Fibroblast of peridontal ligament (primary cell): ENCODE results near the gene MLX.
"Not testable (repeated sequence)": the region's sequence is repeated elsewhere in the genome, so short reads cannot be mapped to it uniquely, and the experiment has no call there.

Experiments
- DNase-seq: peaks from one replicate; pipeline ENCODE4 v3.0.0-alpha.2; 2010; ENCODE audit errors: extremely low read depth

Gene MLX

DNA sequence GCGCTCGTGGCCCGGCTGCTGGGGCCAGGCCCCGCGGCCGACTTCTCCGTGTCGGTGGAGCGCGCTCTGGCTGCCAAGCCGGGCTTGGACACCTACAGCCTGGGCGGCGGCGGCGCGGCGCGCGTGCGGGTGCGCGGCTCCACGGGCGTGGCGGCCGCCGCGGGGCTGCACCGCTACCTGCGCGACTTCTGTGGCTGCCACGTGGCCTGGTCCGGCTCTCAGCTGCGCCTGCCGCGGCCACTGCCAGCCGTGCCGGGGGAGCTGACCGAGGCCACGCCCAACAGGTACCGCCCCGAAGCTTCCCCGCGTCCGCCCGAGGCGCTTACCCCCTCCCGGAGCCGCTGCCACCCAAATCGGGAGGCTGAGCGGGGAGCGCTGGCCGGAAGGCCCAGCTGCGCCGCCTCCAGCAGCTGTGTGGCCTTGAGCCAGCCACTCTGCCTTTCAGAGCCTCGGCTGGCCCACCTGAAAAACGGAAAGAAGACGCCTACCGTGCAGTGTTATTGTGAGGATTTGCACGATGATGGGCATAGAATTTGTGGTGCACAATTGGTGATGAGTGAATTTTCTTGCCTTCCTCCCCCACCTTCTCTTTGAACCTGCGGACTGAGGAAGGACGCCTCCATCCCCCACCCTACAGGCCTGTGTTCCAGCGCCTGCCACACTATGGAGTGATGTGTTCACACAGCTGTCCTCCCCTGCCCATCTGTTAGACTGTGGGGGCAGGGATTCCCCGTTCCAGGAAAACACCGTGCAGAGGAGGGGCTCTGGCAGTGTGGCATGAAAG, 30.3 kb upstream of the MLX start:
- peak; percentile 69 for DNase-seq

GRCh38 chr17:42537156-42537805, 29.6 kb upstream of the MLX start:
- DNase-seq: no peak

DNA sequence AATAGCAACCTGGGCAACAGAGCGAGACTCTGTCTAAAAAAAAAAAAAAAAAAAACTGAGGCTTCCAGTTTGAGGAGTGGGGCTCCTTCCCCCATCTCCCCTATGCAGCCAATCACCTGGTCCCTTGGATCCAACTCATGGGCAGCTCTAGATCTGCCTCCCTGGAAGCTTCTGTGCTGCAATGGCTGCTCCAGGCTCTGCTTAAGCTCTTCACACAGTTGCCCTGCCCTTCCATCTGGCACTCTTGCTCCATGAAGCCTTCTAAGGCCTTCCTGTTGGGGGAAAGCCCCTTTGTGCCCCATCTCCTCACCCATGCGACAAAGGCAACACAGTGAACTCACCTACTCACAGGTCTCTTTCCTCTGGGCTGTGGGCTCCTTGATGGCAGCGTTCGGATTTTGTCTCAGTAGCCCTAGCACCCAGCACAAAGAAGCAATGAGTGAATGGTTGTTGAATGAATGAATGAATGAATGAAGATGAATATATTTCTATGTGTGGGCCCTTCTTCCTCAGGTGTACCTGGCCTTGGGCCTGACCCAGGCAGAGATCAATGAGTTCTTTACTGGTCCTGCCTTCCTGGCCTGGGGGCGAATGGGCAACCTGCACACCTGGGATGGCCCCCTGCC, 29.0 kb upstream of the MLX start:
- no peak for DNase-seq

GRCh38 chr17:42538482-42538881, 28.4 kb upstream of the MLX start:
- DNase-seq: no peak

- DNase-seq: not testable (repeated sequence)
Observed at GRCh38 chr17:42540558-42540957, 26.3 kb upstream of the MLX start.

GRCh38 chr17:42541041-42541833, 25.7 kb upstream of the MLX start:
- no peak for DNase-seq

DNA sequence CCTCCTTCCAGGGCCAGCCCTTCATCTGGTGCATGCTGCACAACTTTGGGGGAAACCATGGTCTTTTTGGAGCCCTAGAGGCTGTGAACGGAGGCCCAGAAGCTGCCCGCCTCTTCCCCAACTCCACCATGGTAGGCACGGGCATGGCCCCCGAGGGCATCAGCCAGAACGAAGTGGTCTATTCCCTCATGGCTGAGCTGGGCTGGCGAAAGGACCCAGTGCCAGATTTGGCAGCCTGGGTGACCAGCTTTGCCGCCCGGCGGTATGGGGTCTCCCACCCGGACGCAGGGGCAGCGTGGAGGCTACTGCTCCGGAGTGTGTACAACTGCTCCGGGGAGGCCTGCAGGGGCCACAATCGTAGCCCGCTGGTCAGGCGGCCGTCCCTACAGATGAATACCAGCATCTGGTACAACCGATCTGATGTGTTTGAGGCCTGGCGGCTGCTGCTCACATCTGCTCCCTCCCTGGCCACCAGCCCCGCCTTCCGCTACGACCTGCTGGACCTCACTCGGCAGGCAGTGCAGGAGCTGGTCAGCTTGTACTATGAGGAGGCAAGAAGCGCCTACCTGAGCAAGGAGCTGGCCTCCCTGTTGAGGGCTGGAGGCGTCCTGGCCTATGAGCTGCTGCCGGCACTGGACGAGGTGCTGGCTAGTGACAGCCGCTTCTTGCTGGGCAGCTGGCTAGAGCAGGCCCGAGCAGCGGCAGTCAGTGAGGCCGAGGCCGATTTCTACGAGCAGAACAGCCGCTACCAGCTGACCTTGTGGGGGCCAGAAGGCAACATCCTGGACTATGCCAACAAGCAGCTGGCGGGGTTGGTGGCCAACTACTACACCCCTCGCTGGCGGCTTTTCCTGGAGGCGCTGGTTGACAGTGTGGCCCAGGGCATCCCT, 23.5 kb upstream of the MLX start:
- no peak for DNase-seq

DNA sequence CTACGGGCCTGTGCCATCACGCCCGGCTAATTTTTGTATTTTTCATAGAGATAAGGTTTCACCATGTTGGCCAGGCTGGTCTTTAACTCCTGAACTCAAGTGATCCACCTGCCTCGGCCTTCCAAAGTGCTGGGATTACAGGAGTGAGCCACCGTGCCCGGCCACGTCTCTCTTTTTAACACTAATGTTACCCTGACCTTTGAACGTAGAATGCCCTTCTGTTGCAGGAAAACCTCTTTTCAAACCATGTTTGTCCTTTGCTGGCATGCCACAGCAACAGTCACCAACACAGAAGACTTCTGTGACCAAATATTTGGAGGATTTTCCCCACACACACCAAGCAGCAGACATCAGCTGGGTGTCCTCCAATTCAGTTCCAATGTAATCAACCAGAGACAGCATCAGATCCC, 22.0 kb upstream of the MLX start:
- no peak for DNase-seq

GRCh38 chr17:42545755-42546505, 21.0 kb upstream of the MLX start:
- not testable (repeated sequence) for DNase-seq

DNA sequence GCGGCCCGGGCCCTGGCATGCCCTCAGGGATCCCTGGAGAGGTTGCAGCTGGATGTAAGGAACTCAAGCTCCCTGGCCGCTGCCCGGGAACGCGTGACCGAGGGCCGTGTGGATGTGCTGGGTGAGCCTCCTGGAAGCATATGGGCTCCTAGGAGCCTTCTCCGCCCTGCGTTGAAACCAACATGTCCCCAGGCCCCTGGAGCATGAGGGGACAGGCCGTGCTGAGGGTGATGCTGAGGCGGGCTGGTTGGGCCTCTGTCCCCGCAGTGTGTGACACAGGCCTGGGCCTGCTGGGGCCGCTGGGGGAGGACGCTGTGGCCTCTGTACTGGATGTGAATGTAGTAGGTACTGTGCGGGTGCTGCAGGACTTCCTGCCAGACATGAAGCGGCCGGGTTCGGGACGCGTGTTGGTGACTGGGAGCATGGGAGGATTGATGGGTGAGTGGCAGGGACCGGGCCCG, 19.9 kb upstream of the MLX start:
- no peak for DNase-seq

DNA sequence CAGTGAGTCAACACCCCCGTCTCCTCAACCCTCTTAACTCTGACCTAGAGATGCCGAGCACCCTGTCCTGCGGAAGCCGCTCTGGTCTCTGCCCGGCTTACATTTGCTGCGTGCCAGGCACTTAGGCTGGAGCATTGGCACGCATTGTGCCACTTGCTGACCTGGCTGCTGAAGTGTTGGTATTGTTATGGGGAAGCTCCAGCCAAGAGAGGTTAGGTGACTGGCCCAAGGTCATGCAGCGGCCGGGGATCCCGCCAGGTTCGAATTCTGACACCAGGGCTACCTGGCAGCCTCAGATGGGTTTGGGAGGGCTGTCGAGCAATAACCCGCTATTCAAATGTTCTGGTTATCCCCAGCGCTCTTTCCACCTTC, 19.2 kb upstream of the MLX start:
- no peak for DNase-seq

GRCh38 chr17:42548070-42548837, 18.6 kb upstream of the MLX start:
- no peak for DNase-seq

DNA sequence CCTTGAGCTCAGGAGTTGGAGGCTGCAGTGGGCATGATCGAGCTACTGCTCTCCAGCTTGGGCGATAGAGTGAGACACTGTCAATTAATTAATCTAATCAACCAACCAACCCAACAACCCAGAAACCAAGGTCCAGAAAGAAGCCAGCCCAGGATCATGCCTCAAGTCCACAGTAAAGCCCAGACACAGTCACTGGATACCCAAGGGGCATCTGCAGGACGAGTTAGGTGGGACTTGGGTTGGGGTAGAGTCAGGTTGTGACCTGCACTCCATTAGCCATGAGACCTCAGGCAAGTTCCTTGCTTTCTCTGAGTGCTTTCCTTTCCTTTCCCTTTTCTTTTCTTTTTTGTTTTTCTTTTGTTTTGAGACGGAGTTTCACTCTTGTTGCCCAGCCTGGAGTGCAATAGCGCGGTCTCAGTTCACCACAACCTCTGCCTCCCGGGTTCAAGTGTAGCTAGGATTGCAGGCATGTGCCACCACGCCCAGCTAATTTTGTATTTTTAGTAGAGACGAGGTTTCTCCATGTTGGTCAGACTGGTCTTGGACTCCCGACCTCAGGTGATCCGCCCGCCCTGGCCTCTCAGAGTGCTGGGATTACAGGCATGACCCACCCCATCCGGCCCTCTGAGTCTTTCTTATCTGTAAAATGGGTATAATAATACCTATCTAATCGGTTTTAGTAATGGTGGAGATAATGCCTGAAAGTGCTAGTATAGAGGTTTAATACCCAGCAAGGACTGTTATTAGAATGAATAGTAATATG, 17.7 kb upstream of the MLX start:
- no peak for DNase-seq

DNA sequence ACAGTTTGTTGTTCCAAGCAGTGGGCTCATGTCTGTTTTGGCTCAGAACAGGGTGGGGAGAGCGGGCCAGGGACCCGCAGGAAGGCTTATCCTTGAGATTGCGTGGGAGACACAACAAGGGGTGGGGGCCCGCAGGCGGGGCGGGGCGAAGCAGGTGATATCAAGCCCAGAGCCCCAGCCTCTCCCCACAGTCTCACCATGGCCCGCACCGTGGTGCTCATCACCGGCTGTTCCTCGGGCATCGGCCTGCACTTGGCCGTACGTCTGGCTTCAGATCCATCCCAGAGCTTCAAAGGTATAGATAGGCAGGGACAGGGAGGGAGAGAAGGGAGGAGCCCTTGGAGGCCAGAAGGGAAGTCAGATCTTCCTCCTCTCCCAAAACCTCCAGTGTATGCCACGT, 14.2 kb upstream of the MLX start, which contains the start of gene HSD17B1:
Gene HSD17B1, plus strand, starts transcription at position 188 of the 400 bp plus-strand sequence. Its CDS starts 11 bp downstream, at position 199.
- not testable (repeated sequence) for DNase-seq

- DNase-seq: no peak
Observed at GRCh38 chr17:42553161-42553818, 13.6 kb upstream of the MLX start.

DNA sequence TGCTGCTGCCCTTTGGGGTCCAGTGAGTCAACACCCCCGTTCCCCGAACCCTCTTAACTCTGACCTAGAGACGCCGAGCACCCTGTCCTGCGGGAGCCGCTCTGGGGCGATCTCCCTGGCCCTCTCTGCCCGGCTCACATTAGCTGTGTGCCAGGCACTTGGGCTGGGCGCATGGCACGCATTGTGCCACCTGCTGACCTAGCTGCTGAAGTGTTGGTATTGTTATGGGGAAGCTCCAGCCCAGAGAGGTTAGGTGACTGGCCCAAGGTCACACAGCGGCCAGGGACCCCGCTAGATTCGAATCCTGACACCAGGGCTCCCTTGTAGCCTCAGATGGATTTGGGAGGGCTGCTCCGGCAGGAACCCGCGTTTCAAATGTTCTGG, 13.0 kb upstream of the MLX start:
- DNase-seq: no peak

- DNase-seq: peak; percentile 63
Observed at GRCh38 chr17:42554250-42555121, 12.4 kb upstream of the MLX start.
